Trophoblast cell (in vitro differentiated cells and primary cell): ENCODE measurements around the gene KCND2.

ENCODE experiments used
- DNase-seq, 2 donors: peaks; one replicate each; pipeline ENCODE4 v3.0.0-alpha.2; 2016
- H2AFZ ChIP-seq: 2 replicates; pipeline ENCODE4 v1.6.1; 2013; ENCODE audit warnings: low read length, moderate library complexity, mild to moderate bottlenecking; ENCODE audit not compliant: insufficient read depth, poor library complexity
- H2AK5ac ChIP-seq: 2 replicates; pipeline ENCODE4 v1.6.1; 2013; ENCODE audit warnings: mild to moderate bottlenecking, low read length
- H2BK120ac ChIP-seq: 2 replicates; pipeline ENCODE4 v1.6.1; 2013; ENCODE audit warnings: low read length, mild to moderate bottlenecking, moderate library complexity; ENCODE audit not compliant: insufficient read depth, poor library complexity
- H2BK12ac ChIP-seq: 2 replicates; pipeline ENCODE4 v1.6.1; 2013; ENCODE audit warnings: mild to moderate bottlenecking, low read length, moderate library complexity
- H2BK5ac ChIP-seq: 2 replicates; pipeline ENCODE4 v1.6.1; 2013; ENCODE audit warnings: low read length, low read depth, moderate library complexity, mild to moderate bottlenecking; ENCODE audit not compliant: poor library complexity
- H3K14ac ChIP-seq: 2 replicates; pipeline ENCODE4 v1.6.1; 2013; ENCODE audit warnings: mild to moderate bottlenecking, low read length
- H3K18ac ChIP-seq: 2 replicates; pipeline ENCODE4 v1.6.1; 2013; ENCODE audit warnings: mild to moderate bottlenecking, low read length
- H3K23ac ChIP-seq: 2 replicates; pipeline ENCODE4 v1.6.1; 2013; ENCODE audit warnings: low read length
- H3K27ac ChIP-seq: 2 replicates; pipeline ENCODE4 v1.5.1; 2013; ENCODE audit warnings: low read depth, mild to moderate bottlenecking, inconsistent platforms, low read length, moderate library complexity
- H3K27me3 ChIP-seq: 2 replicates; pipeline ENCODE4 v1.6.1; 2013; ENCODE audit warnings: inconsistent platforms, mild to moderate bottlenecking, low read length, moderate library complexity; ENCODE audit not compliant: insufficient read depth
- H3K36me3 ChIP-seq, 2 experiments: 1 replicate in 1 of 2; 2 replicates in 1 of 2; pipeline ENCODE4 v1.6.1; 2013; ENCODE audit warnings: low read length in 2 of 2, mild to moderate bottlenecking in 2 of 2, moderate library complexity in 1 of 2; ENCODE audit not compliant: insufficient read depth in 2 of 2, control insufficient read depth in 1 of 2
- H3K4ac ChIP-seq: 2 replicates; pipeline ENCODE4 v1.6.1; 2013; ENCODE audit warnings: low read depth, mild to moderate bottlenecking, low read length, moderate library complexity
- H3K4me1 ChIP-seq, 2 experiments: 1 replicate in 1 of 2; 2 replicates in 1 of 2; pipeline ENCODE4 v1.6.1; 2013; ENCODE audit warnings: low read length in 2 of 2, mild to moderate bottlenecking in 2 of 2, moderate library complexity in 1 of 2; ENCODE audit not compliant: insufficient read depth in 2 of 2, control insufficient read depth in 1 of 2
- H3K4me2 ChIP-seq: 2 replicates; pipeline ENCODE4 v1.6.1; 2013; ENCODE audit warnings: inconsistent platforms, mild to moderate bottlenecking, low read length, moderate library complexity
- H3K4me3 ChIP-seq: 2 replicates; pipeline ENCODE4 v1.5.1; 2013; ENCODE audit warnings: mild to moderate bottlenecking, low read depth, low read length, inconsistent platforms
- H3K79me1 ChIP-seq: one replicate; pipeline ENCODE4 v1.6.1; 2013; ENCODE audit warnings: low read length
- H3K79me2 ChIP-seq: 2 replicates; pipeline ENCODE4 v1.6.1; 2013; ENCODE audit warnings: low read length, mild to moderate bottlenecking; ENCODE audit not compliant: control insufficient read depth, insufficient read depth, poor library complexity
- H3K9ac ChIP-seq: 2 replicates; pipeline ENCODE4 v1.6.1; 2013; ENCODE audit warnings: mild to moderate bottlenecking, low read length
- H3K9me3 ChIP-seq: 2 replicates; pipeline ENCODE4 v1.6.1; 2013; ENCODE audit warnings: low read depth, mild to moderate bottlenecking, control low read depth, inconsistent platforms, low read length; ENCODE audit not compliant: insufficient read depth
- H4K12ac ChIP-seq: 2 replicates; pipeline ENCODE4 v1.6.1; 2013; ENCODE audit warnings: low read depth, mild to moderate bottlenecking, low read length, moderate library complexity
- H4K8ac ChIP-seq: 2 replicates; pipeline ENCODE4 v1.6.1; 2013; ENCODE audit warnings: low read depth, mild to moderate bottlenecking, low read length, moderate library complexity
- H4K91ac ChIP-seq: one replicate; pipeline ENCODE4 v1.6.1; 2013; ENCODE audit warnings: low read depth, mild to moderate bottlenecking, low read length, moderate library complexity
- WGBS: extraction: QIAGEN DNeasy Blood & Tissue Kit; methylation state at CpG from one replicate; pipeline ENCODE4 v1.1.7; 2013; ENCODE audit warnings: missing lambda C conversion rate; ENCODE audit not compliant: insufficient read length, insufficient coverage; ENCODE audit errors: extremely low coverage; 5-methylcytosine and 5-hydroxymethylcytosine counted together

The KCND2 gene

DNA sequence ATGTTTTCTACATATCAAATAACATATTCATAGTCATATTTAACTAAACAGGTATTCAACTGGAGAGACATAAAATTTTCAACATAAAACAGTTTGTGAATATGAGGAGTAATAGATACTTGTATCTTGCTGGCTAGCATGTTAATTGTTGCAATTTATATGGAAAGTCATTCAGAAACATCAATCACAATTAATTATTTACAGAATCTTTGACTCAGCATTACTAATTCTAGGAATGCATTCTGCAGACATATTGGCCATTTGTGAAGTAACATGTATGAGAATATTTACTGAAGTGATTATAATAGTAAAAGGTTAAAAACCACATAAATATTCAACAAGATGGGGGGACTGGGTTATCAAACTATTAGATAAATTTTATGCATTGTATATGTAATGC, 381.3 kb downstream of the KCND2 start:
- H3K4me1 ChIP-seq, result no peaks in the 10 kb centered on the region
- no peak overlapping the region for H3K23ac ChIP-seq
- H2AFZ ChIP-seq, result no peak overlapping the region
- no peaks in the 10 kb centered on the region for H3K79me2 ChIP-seq
- no peak overlapping the region for H3K4me2 ChIP-seq
- no peak overlapping the region for H3K4ac ChIP-seq
- no peak overlapping the region for H3K18ac ChIP-seq
- DNase-seq, result no peak
- H2AK5ac ChIP-seq, result no peak overlapping the region
- no peak overlapping the region for H3K4me3 ChIP-seq
- H3K9me3 ChIP-seq, result no peaks in the 10 kb centered on the region
- no peak overlapping the region for H3K27ac ChIP-seq
- H3K27me3 ChIP-seq, result no peaks in the 10 kb centered on the region
- H3K14ac ChIP-seq, result no peak overlapping the region
- H2BK5ac ChIP-seq, result no peak overlapping the region
- H3K9ac ChIP-seq, result no peak overlapping the region
- H4K12ac ChIP-seq, result no peak overlapping the region
- H3K36me3 ChIP-seq, result no peaks in the 10 kb centered on the region
- no peak overlapping the region for H2BK120ac ChIP-seq
- H4K91ac ChIP-seq, result no peak overlapping the region
- no peak overlapping the region for H2BK12ac ChIP-seq
- no peak overlapping the region for H4K8ac ChIP-seq
- no peaks in the 10 kb centered on the region for H3K79me1 ChIP-seq

GRCh38 chr7:120658516-120658915, 385.5 kb downstream of the KCND2 start:
- Histone ChIP-seq H3K79me1 (no peaks in the 10 kb centered on the region), H3K27ac (no peak overlapping the region), H3K4me3 (no peak overlapping the region), H3K36me3 (no peaks in the 10 kb centered on the region), H2AFZ (no peak overlapping the region), H2BK120ac (no peak overlapping the region), H4K8ac (no peak overlapping the region), H2AK5ac (no peak overlapping the region), H3K9me3 (no peaks in the 10 kb centered on the region), H3K27me3 (no peaks in the 10 kb centered on the region), H3K18ac (no peak overlapping the region), H2BK12ac (no peak overlapping the region), H2BK5ac (no peak overlapping the region), H3K4me1 (no peaks in the 10 kb centered on the region), H3K4me2 (no peak overlapping the region), H4K91ac (no peak overlapping the region), H4K12ac (no peak overlapping the region), H3K23ac (no peak overlapping the region), H3K79me2 (no peaks in the 10 kb centered on the region), H3K14ac (no peak overlapping the region), H3K9ac (no peak overlapping the region), H3K4ac (no peak overlapping the region)
- DNase-seq, result no peak
- no CpG with 5 or more reads among the region's 2 CpGs for WGBS

DNA sequence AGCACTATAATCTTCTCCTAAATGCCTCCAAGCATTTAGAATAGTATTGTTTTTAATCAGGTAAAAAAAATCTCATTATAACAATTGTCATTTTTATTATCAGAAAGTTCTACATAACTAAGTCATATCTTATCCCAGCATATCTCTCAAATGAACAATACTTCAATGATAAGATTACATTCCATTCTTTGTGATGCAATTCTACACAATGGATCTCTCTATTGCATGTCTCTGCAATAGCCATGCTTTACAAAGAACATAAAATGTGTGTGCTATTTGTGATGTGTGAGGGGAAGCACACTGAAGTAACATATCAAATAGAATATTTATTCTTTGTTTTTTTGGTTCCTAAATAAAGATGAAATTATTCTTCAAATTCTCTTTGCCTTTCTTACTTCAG, 389.3 kb downstream of the KCND2 start:
- Histone ChIP-seq H3K27ac (no peak overlapping the region), H3K4me3 (no peak overlapping the region), H2BK12ac (no peak overlapping the region), H3K79me1 (no peaks in the 10 kb centered on the region), H3K4me2 (no peak overlapping the region), H2AFZ (no peak overlapping the region), H3K18ac (no peak overlapping the region), H2AK5ac (no peak overlapping the region), H3K23ac (no peak overlapping the region), H3K14ac (no peak overlapping the region), H3K9ac (no peak overlapping the region), H4K12ac (no peak overlapping the region), H3K36me3 (no peaks in the 10 kb centered on the region), H3K27me3 (no peaks in the 10 kb centered on the region), H4K8ac (no peak overlapping the region), H3K9me3 (no peaks in the 10 kb centered on the region), H4K91ac (no peak overlapping the region), H3K4ac (no peak overlapping the region), H2BK120ac (no peak overlapping the region), H3K4me1 (no peaks in the 10 kb centered on the region), H3K79me2 (no peaks in the 10 kb centered on the region), H2BK5ac (no peak overlapping the region)
- DNase-seq, result peak in 1 of 2 donors; percentile 79

DNA sequence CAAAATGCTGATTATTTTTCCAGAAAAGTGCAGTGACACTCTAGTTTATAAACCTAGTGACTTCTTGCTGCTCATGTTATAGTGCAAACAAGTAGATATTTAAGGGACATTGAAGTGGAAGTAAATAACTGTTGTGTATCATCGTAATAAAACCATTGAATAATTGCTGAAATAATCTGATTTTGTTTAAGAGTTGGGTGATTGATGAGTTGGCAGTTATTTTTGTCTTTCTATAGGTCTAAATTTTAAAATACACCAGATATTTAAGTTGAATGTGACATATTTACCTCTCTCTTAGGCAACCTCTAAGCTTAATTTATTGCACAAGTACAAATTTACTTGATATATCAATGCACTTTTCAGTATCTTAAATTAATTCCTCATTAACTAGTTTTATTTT, 392.1 kb downstream of the KCND2 start:
- no peak overlapping the region for H2BK5ac ChIP-seq
- H3K23ac ChIP-seq, result no peak overlapping the region
- no peak overlapping the region for H4K8ac ChIP-seq
- no peaks in the 10 kb centered on the region for H3K79me1 ChIP-seq
- H4K91ac ChIP-seq, result no peak overlapping the region
- no peak overlapping the region for H3K9ac ChIP-seq
- no peak overlapping the region for H3K27ac ChIP-seq
- H3K4me2 ChIP-seq, result no peak overlapping the region
- WGBS, result no CpG with 5 or more reads among the region's 1 CpG
- no peak overlapping the region for H3K4me3 ChIP-seq
- DNase-seq, result no peak
- H3K18ac ChIP-seq, result no peak overlapping the region
- H2AFZ ChIP-seq, result no peak overlapping the region
- no peaks in the 10 kb centered on the region for H3K27me3 ChIP-seq
- H3K4me1 ChIP-seq, result no peaks in the 10 kb centered on the region
- H3K79me2 ChIP-seq, result no peaks in the 10 kb centered on the region
- H2AK5ac ChIP-seq, result no peak overlapping the region
- no peak overlapping the region for H3K4ac ChIP-seq
- H4K12ac ChIP-seq, result no peak overlapping the region
- no peak overlapping the region for H3K14ac ChIP-seq
- no peaks in the 10 kb centered on the region for H3K9me3 ChIP-seq
- no peak overlapping the region for H2BK120ac ChIP-seq
- H3K36me3 ChIP-seq, result no peaks in the 10 kb centered on the region
- no peak overlapping the region for H2BK12ac ChIP-seq

DNA sequence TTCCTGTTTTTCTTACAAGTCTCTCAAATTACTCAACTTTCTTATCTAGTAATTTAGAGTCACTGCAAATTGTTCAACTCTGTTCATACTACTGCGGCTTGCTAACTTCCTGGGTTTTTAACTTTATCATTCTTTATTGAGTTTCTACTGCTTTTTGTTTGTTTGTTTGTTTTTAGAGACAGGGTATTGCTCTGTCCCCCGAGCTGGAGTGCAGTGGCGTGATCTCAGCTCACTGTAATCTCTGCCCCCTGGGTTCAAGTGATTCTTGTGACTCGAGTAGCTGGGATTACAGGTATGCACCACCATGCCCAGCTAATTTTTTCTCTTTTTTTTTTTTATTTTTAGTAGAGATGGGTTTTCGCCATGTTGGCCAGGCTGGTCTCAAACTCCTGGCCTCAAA, 402.1 kb downstream of the KCND2 start:
- Histone ChIP-seq H4K8ac (no peak overlapping the region), H3K14ac (no peak overlapping the region), H3K4me1 (no peaks in the 10 kb centered on the region), H4K91ac (no peak overlapping the region), H3K4me3 (no peak overlapping the region), H3K9ac (no peak overlapping the region), H3K23ac (no peak overlapping the region), H2BK120ac (no peak overlapping the region), H3K79me2 (no peaks in the 10 kb centered on the region), H3K79me1 (no peaks in the 10 kb centered on the region), H2BK5ac (no peak overlapping the region), H3K4me2 (no peak overlapping the region), H2AFZ (no peak overlapping the region), H3K27me3 (no peaks in the 10 kb centered on the region), H3K9me3 (no peaks in the 10 kb centered on the region), H4K12ac (no peak overlapping the region), H2AK5ac (no peak overlapping the region), H3K27ac (no peak overlapping the region), H2BK12ac (no peak overlapping the region), H3K36me3 (no peaks in the 10 kb centered on the region), H3K18ac (no peak overlapping the region), H3K4ac (no peak overlapping the region)
- no CpG with 5 or more reads among the region's 5 CpGs for WGBS
- DNase-seq, result peak; percentile 61 to 74
